WTC11 (cell line): ENCODE data around the gene KPTN. TPM values are rescaled to one million over a fixed set of nuclear protein-coding genes. Genes with fewer than 3 reads are reported as not detected.

Source experiments
- ATAC-seq: fragments of 200-7000 bp; cut with Tn5 transposase; 2 replicates; pipeline ENCODE4 v1.10.0; 2021; ENCODE audit warnings: mild to moderate bottlenecking, moderate library complexity
- CTCF ChIA-PET: fragments of 300-600 bp; sonication (Branson Sonifier 250); formaldehyde crosslinking; loops from one replicate; lab custom pipeline; 2021; ENCODE audit warnings: antibody characterized with exemption; lab: Charles Lee
- POLR2A ChIA-PET: fragments of 350-600 bp; sonication (Branson Sonifier 250); formaldehyde crosslinking; loops from one replicate; lab custom pipeline; 2021; ENCODE audit warnings: antibody characterized with exemption; lab: Charles Lee
- DNase-seq: peaks from one replicate; pipeline ENCODE4 v3.0.0; 2021; ENCODE audit warnings: low spot score
- H3K27ac Mint-ChIP-seq: 2 replicates; pipeline ENCODE4 v1.8.0; 2021; ENCODE audit warnings: mixed read lengths
- H3K27me3 Mint-ChIP-seq: 2 replicates; pipeline ENCODE4 v1.8.0; 2021; ENCODE audit warnings: low read depth, mild to moderate bottlenecking, moderate library complexity, mixed read lengths
- H3K36me3 Mint-ChIP-seq: 2 replicates; pipeline ENCODE4 v1.8.0; 2021; ENCODE audit warnings: mixed read lengths
- H3K4me1 Mint-ChIP-seq: 2 replicates; pipeline ENCODE4 v1.8.0; 2022; ENCODE audit warnings: mixed read lengths
- H3K4me3 Mint-ChIP-seq: 2 replicates; pipeline ENCODE4 v1.8.0; 2021; ENCODE audit warnings: mild to moderate bottlenecking, moderate library complexity, mixed read lengths
- H3K9me3 Mint-ChIP-seq: 2 replicates; pipeline ENCODE4 v1.8.0; 2021; ENCODE audit warnings: mixed read lengths
- ATF2 ChIP-seq: sonication (generic); formaldehyde crosslinking; IDR thresholded peaks from 2 replicates; pipeline ENCODE4 v1.8.1; 2022; ENCODE audit warnings: low read depth, missing genetic modification reagents, borderline replicate concordance
- ATF6 ChIP-seq: sonication (generic); formaldehyde crosslinking; IDR thresholded peaks from 2 replicates; pipeline ENCODE4 v1.8.1; 2023; ENCODE audit warnings: mild to moderate bottlenecking, missing genetic modification reagents
- E2F1 ChIP-seq: sonication (generic); formaldehyde crosslinking; IDR thresholded peaks from 2 replicates; pipeline ENCODE4 v1.8.0; 2022; ENCODE audit warnings: mild to moderate bottlenecking, missing genetic modification reagents
- ESRRA ChIP-seq: sonication (generic); formaldehyde crosslinking; IDR thresholded peaks from 2 replicates; pipeline ENCODE4 v1.8.1; 2022; ENCODE audit warnings: mild to moderate bottlenecking, missing genetic modification reagents, borderline replicate concordance
- FOXK1 ChIP-seq: sonication (generic); formaldehyde crosslinking; IDR thresholded peaks from 2 replicates; pipeline ENCODE4 v1.8.0; 2022; ENCODE audit warnings: mild to moderate bottlenecking, moderate library complexity, missing genetic modification reagents
- HMGXB4 ChIP-seq: sonication (generic); formaldehyde crosslinking; IDR thresholded peaks from 2 replicates; pipeline ENCODE4 v1.8.1; 2023; ENCODE audit warnings: mild to moderate bottlenecking, moderate library complexity, missing genetic modification reagents
- JUN ChIP-seq: sonication (generic); formaldehyde crosslinking; IDR thresholded peaks from 2 replicates; pipeline ENCODE4 v1.8.0; 2023; ENCODE audit warnings: mild to moderate bottlenecking, missing genetic modification reagents
- MYBL2 ChIP-seq: sonication (generic); formaldehyde crosslinking; IDR thresholded peaks from 2 replicates; pipeline ENCODE4 v1.8.1; 2023; ENCODE audit warnings: mild to moderate bottlenecking, moderate library complexity, missing genetic modification reagents
- NFATC4 ChIP-seq: fragments of 250-450 bp; sonication (Bioruptor Pico); IDR thresholded peaks from 2 replicates; pipeline ENCODE4 v1.9.0; 2021; ENCODE audit warnings: mild to moderate bottlenecking
- NFE2L1 ChIP-seq: sonication (generic); formaldehyde crosslinking; IDR thresholded peaks from 2 replicates; pipeline ENCODE4 v1.8.1; 2023; ENCODE audit warnings: missing genetic modification reagents
- NR1H2 ChIP-seq: sonication (generic); formaldehyde crosslinking; IDR thresholded peaks from 2 replicates; pipeline ENCODE4 v1.9.0; 2021; ENCODE audit warnings: mild to moderate bottlenecking, moderate library complexity, missing genetic modification reagents
- NR3C1 ChIP-seq: sonication (generic); formaldehyde crosslinking; conservative IDR thresholded peaks from 2 replicates; pipeline ENCODE4 v1.8.1; 2023; ENCODE audit warnings: low read depth, mild to moderate bottlenecking, missing genetic modification reagents
- RELA ChIP-seq: sonication (generic); formaldehyde crosslinking; IDR thresholded peaks from 2 replicates; pipeline ENCODE4 v1.8.1; 2022; ENCODE audit warnings: missing genetic modification reagents, mild to moderate bottlenecking, borderline replicate concordance
- SP1 ChIP-seq: sonication (generic); formaldehyde crosslinking; conservative IDR thresholded peaks from 2 replicates; pipeline ENCODE4 v1.8.1; 2022; ENCODE audit warnings: missing genetic modification reagents
- TEAD1 ChIP-seq: sonication (generic); formaldehyde crosslinking; IDR thresholded peaks from 2 replicates; pipeline ENCODE4 v1.8.0; 2022; ENCODE audit warnings: mild to moderate bottlenecking, missing genetic modification reagents
- TEAD4 ChIP-seq: sonication (generic); formaldehyde crosslinking; IDR thresholded peaks from 2 replicates; pipeline ENCODE4 v1.8.0; 2022; ENCODE audit warnings: mild to moderate bottlenecking, missing genetic modification reagents
- USF1 ChIP-seq: sonication (generic); formaldehyde crosslinking; IDR thresholded peaks from 2 replicates; pipeline ENCODE4 v1.8.0; 2022; ENCODE audit warnings: mild to moderate bottlenecking, missing genetic modification reagents
- ZNF219 ChIP-seq: sonication (generic); formaldehyde crosslinking; IDR thresholded peaks from 2 replicates; pipeline ENCODE4 v1.8.0; 2023; ENCODE audit warnings: missing genetic modification reagents, mild to moderate bottlenecking, borderline replicate concordance
- ZNF232 ChIP-seq: sonication (generic); formaldehyde crosslinking; IDR thresholded peaks from 2 replicates; pipeline ENCODE4 v1.8.0; 2022; ENCODE audit warnings: mild to moderate bottlenecking, missing genetic modification reagents
- ZNF263 ChIP-seq: sonication (generic); formaldehyde crosslinking; IDR thresholded peaks from 2 replicates; pipeline ENCODE4 v1.8.1; 2022; ENCODE audit warnings: low read depth, mild to moderate bottlenecking, moderate library complexity, missing genetic modification reagents
- ZNF317 ChIP-seq: sonication (generic); formaldehyde crosslinking; IDR thresholded peaks from 2 replicates; pipeline ENCODE4 v1.8.1; 2023; ENCODE audit warnings: low read depth, mild to moderate bottlenecking, moderate library complexity, missing genetic modification reagents, borderline replicate concordance
- ZNF396 ChIP-seq: fragments of 250-450 bp; sonication (Bioruptor Pico); IDR thresholded peaks from 2 replicates; pipeline ENCODE4 v1.8.0; 2021; ENCODE audit warnings: mild to moderate bottlenecking, moderate library complexity, borderline replicate concordance
- ZNF423 ChIP-seq: fragments of 250-450 bp; sonication (Bioruptor Pico); IDR thresholded peaks from 2 replicates; pipeline ENCODE4 v2.1.2; 2022; ENCODE audit warnings: mild to moderate bottlenecking, moderate library complexity
- ZNF512 ChIP-seq: sonication (generic); formaldehyde crosslinking; IDR thresholded peaks from 2 replicates; pipeline ENCODE4 v1.8.1; 2022; ENCODE audit warnings: missing genetic modification reagents, borderline replicate concordance
- total RNA-seq: library from RNA; stranded (reverse); gene quantifications from 3 replicates; pipeline ENCODE4 v1.2.3, GENCODE V29; 2021
- TF ChIP-seq, protein P1 (sequence below): sonication (generic); formaldehyde crosslinking; IDR thresholded peaks from 2 replicates; pipeline ENCODE4 v1.8.0; 2022; ENCODE audit warnings: mild to moderate bottlenecking, missing genetic modification reagents
- TF ChIP-seq, protein P2 (sequence below): fragments of 250-450 bp; sonication (Bioruptor Pico); IDR thresholded peaks from 2 replicates; pipeline ENCODE4 v1.9.0; 2021; ENCODE audit warnings: mild to moderate bottlenecking

The KPTN gene
- total RNA-seq, 1 experiment from 2014 or later = 24.5 TPM

- TF ChIP-seq, protein P1, sequence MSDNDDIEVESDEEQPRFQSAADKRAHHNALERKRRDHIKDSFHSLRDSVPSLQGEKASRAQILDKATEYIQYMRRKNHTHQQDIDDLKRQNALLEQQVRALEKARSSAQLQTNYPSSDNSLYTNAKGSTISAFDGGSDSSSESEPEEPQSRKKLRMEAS (CRISPR knock-in tag) = no peak
- TF ChIP-seq NFE2L1 (CRISPR knock-in tag) (no peak), NR3C1 (CRISPR knock-in tag) (no peak), NFATC4 (CRISPR knock-in tag) (no peak), E2F1 (CRISPR knock-in tag) (no peak), ZNF263 (CRISPR knock-in tag) (no peak), TEAD1 (CRISPR knock-in tag) (no peak), ZNF423 (CRISPR knock-in tag) (no peak), NR1H2 (CRISPR knock-in tag) (no peak), TEAD4 (CRISPR knock-in tag) (no peak), SP1 (CRISPR knock-in tag) (no peak), ZNF219 (no peak), ESRRA (no peak)
- TF ChIP-seq, protein P2, sequence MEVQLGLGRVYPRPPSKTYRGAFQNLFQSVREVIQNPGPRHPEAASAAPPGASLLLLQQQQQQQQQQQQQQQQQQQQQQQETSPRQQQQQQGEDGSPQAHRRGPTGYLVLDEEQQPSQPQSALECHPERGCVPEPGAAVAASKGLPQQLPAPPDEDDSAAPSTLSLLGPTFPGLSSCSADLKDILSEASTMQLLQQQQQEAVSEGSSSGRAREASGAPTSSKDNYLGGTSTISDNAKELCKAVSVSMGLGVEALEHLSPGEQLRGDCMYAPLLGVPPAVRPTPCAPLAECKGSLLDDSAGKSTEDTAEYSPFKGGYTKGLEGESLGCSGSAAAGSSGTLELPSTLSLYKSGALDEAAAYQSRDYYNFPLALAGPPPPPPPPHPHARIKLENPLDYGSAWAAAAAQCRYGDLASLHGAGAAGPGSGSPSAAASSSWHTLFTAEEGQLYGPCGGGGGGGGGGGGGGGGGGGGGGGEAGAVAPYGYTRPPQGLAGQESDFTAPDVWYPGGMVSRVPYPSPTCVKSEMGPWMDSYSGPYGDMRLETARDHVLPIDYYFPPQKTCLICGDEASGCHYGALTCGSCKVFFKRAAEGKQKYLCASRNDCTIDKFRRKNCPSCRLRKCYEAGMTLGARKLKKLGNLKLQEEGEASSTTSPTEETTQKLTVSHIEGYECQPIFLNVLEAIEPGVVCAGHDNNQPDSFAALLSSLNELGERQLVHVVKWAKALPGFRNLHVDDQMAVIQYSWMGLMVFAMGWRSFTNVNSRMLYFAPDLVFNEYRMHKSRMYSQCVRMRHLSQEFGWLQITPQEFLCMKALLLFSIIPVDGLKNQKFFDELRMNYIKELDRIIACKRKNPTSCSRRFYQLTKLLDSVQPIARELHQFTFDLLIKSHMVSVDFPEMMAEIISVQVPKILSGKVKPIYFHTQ (CRISPR knock-in tag) = no peak
Observed at GRCh38 chr19:47445527-47445926, 38.5 kb downstream of the KPTN start (continued).

DNA sequence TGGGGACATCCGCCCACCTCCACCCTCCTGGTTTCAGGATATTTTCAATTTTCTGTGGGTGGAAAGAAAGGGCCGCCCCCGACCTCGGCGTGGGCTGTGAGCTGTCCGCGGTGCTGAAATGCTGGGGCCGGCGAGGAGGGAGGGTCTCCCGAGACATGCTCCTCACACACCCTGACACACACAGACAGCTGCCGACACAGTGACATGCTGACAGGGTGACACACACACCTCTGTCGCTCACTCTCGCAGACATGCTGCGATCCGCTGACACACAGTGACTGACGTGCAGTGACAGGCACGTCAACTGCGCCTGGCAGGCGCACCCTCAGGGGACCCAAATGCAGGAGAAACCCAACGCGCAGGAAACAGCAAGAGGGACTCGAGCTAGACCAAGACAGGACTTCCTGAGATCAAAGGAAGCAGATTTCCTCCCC, 39.6 kb downstream of the KPTN start:
- Mint-ChIP-seq H3K27me3 (peaks cover 60% of the 10 kb centered on the region), H3K27ac (no peak overlapping the region), H3K36me3 (no peaks in the 10 kb centered on the region), H3K9me3 (no peaks in the 10 kb centered on the region), H3K4me3 (no peak overlapping the region), H3K4me1 (peaks cover 31% of the 10 kb centered on the region)
- DNase-seq (peak; percentile 67), ATAC-seq (no peak)
- ChIA-PET POLR2A (no interaction called here), CTCF (interaction anchor here (1.1 to 1.6 kb wide), 4 partner anchors 12 to 263 kb away, joined by 3 to 4 read pairs (median 4); partner anchors contain the start of gene KPTN)
- TF ChIP-seq ATF2 (CRISPR knock-in tag) (no peak), ZNF512 (no peak), USF1 (CRISPR knock-in tag) (peak; percentile 63; the same call in 1 of the 2 replicates), ZNF317 (CRISPR knock-in tag) (no peak), RELA (peak; percentile 34; the same call in 1 of the 2 replicates), ZNF232 (CRISPR knock-in tag) (peak; percentile 85; the same call in 1 of the 2 replicates), MYBL2 (0 out of 2 replicates have a peak, but pooled peaks have one; percentile 26), HMGXB4 (CRISPR knock-in tag) (no peak), NR1H2 (CRISPR knock-in tag) (no peak), JUN (CRISPR knock-in tag) (peak; percentile 70; the same call in 1 of the 2 replicates), ATF6 (no peak), FOXK1 (CRISPR knock-in tag) (peak; percentile 67; the same call in 1 of the 2 replicates), ZNF396 (no peak)
